ENCODE results near the gene EFS. TPM values are rescaled to one million over a fixed set of nuclear protein-coding genes. Genes with fewer than 3 reads are reported as not detected.

The EFS gene
- total RNA-seq, 3 donors from 2014 or later: 15.7 to 24.6 (median 18.0) TPM

DNA sequence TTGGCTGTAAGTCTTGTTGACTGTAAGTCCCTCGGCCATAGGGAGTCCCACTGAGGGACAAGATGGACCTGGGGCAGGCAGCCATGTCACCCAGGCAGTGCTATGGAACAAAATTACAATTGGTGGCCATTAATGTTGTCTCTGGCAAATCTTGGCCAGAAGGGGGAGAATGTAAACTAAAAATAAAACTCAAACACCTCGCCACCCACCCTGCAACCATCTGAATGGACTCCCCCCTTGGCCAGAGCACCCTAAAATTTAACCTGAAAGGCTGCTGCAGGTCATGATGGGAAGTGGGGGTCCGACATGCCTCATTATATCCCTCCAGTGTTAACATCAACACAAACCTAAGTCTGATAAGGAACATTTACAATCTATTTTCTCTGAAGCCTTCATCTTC, 20.5 kb downstream of the EFS start:
- H3K9me3 ChIP-seq: no peaks in the 10 kb centered on the region
- no peaks in the 10 kb centered on the region for H3K4me1 ChIP-seq
- TF ChIP-seq, protein P1, sequence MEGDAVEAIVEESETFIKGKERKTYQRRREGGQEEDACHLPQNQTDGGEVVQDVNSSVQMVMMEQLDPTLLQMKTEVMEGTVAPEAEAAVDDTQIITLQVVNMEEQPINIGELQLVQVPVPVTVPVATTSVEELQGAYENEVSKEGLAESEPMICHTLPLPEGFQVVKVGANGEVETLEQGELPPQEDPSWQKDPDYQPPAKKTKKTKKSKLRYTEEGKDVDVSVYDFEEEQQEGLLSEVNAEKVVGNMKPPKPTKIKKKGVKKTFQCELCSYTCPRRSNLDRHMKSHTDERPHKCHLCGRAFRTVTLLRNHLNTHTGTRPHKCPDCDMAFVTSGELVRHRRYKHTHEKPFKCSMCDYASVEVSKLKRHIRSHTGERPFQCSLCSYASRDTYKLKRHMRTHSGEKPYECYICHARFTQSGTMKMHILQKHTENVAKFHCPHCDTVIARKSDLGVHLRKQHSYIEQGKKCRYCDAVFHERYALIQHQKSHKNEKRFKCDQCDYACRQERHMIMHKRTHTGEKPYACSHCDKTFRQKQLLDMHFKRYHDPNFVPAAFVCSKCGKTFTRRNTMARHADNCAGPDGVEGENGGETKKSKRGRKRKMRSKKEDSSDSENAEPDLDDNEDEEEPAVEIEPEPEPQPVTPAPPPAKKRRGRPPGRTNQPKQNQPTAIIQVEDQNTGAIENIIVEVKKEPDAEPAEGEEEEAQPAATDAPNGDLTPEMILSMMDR (IDR thresholded peaks at IDR 0.05): no peak
- TF ChIP-seq POLR2A (IDR thresholded peaks at IDR 0.05) (no peak), POLR2AphosphoS5 (IDR thresholded peaks at IDR 0.05) (no peak)
- H3K36me3 ChIP-seq: no peaks in the 10 kb centered on the region
- intact Hi-C loops (cut with DNase I; ENCODE audit: low total_unique reads): no loop called here
- no peak overlapping the region for H3K27ac ChIP-seq
- no peak overlapping the region for H3K4me3 ChIP-seq
- DNase-seq (ENCODE audit: low spot score in 2 of 2): no peak
- H3K27me3 ChIP-seq: no peaks in the 10 kb centered on the region

DNA sequence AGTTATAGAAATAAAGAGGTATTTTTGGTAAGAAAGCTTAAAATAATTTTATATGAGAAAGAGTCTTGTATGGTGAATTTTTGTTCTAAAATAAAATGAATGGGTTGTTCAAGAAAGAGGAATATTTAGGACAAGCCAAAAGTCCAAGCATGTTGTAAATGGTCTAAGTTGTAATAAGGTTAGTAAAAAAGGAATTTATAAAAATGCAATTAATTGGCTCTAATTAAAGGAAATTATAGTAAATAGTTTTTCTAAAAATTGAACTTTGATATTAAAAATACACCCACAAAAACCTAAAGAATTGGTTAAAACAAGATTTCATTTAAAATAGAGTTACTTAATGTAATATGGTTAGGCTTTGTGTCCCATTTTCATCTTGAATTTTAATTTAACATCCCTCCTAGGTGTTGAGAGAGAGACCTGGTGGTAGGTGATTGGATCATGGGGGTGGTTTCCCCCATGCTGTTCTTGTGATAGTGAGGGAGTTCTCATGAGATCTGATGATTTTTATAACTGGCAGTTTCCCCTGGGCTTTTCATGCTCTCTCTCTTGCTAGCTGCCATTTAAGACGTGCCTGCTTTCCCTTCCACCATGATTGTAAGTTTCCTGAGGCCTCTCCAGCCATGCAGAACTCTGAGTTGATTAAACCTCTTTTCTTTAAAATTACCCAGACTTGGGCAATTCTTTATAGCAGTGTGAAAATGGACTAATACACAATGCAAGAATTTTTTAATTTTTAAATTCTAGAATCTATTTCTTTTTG, 25.3 kb downstream of the EFS start:
- DNase-seq (ENCODE audit: low spot score in 2 of 2): no peak
- intact Hi-C loops (cut with DNase I; ENCODE audit: low total_unique reads): loop anchor here (2.0 kb wide), 1 partner anchor 77 kb away; no protein-coding TSS in a partner anchor
- H3K4me1 ChIP-seq: no peaks in the 10 kb centered on the region
- H3K4me3 ChIP-seq: no peak overlapping the region
- no peak for TF ChIP-seq POLR2AphosphoS5 (IDR thresholded peaks at IDR 0.05)
- TF ChIP-seq, protein P1 (IDR thresholded peaks at IDR 0.05): no peak
- TF ChIP-seq POLR2A (IDR thresholded peaks at IDR 0.05): no peak
- no peak overlapping the region for H3K27ac ChIP-seq
- no peaks in the 10 kb centered on the region for H3K27me3 ChIP-seq
- no peaks in the 10 kb centered on the region for H3K36me3 ChIP-seq
- no peaks in the 10 kb centered on the region for H3K9me3 ChIP-seq

DNA sequence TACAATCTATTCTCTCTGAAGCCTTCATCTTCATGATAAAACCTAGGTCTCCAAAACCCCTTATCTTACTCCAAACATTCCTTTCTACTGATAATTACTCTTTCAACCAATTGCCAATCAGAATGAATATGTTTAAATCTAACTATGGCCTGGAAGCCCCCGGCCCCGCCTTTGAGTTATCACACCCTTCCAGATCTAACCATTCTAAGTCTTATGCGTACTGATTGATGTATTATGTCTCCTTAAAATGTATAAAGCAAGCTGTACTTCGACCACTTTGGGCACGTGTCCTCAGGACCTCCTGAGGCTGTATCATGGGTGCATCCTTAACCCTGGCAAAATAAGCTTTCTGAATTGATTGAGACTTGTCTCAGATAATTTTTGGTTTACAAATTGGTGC, 29.3 kb downstream of the EFS start:
- no peak overlapping the region for H3K27ac ChIP-seq
- H3K4me3 ChIP-seq: no peak overlapping the region
- DNase-seq (ENCODE audit: low spot score in 2 of 2): no peak
- no peaks in the 10 kb centered on the region for H3K36me3 ChIP-seq
- TF ChIP-seq POLR2A (IDR thresholded peaks at IDR 0.05) (no peak), POLR2AphosphoS5 (IDR thresholded peaks at IDR 0.05) (no peak)
- TF ChIP-seq, protein P1 (IDR thresholded peaks at IDR 0.05): no peak
- H3K4me1 ChIP-seq: no peaks in the 10 kb centered on the region
- H3K27me3 ChIP-seq: no peaks in the 10 kb centered on the region
- H3K9me3 ChIP-seq: no peaks in the 10 kb centered on the region
- intact Hi-C loops (cut with DNase I; ENCODE audit: low total_unique reads): no loop called here

DNA sequence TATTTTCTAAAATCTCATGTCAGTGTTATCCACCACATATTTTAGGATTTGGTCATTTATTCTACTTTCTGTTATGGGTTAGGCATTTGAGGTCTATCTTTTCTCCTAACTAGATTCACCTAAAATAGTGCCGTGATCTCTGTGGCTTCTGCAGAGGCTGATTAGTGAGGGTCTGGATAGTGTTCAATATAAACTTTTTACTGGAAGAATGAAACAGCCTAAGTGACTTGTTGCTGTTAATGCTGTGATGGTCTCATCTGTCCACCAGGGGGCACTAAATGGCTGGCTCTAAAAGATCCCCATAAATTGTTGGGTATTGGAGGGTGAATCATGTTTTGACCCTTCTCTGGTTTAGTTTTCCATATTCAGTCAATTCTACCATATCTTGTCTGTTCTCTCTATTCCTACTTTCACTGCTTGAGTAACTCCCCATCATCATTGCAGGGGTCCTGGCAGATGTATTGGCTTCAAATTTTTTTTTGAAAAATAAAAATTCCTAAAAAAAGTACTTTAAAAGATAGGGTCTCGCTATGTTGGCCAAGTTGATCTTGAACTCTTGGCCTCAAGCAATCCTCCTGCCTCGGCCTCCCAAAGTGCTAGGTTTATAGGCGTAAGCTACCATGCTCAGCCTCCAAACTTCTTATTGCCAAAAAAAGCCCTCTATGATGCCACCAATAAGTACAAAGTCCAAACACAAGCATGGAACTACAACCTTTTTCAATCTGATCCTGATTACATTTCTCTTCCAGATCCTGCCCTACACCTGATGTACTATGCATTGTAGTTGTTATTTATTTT, 36.8 kb downstream of the EFS start:
- H3K4me3 ChIP-seq: no peak overlapping the region
- TF ChIP-seq, protein P1 (IDR thresholded peaks at IDR 0.05): peak; percentile 83 to 93 (median 87)
- no peak for TF ChIP-seq POLR2A (IDR thresholded peaks at IDR 0.05)
- TF ChIP-seq POLR2AphosphoS5 (IDR thresholded peaks at IDR 0.05): no peak
- H3K4me1 ChIP-seq: no peaks in the 10 kb centered on the region
- no peaks in the 10 kb centered on the region for H3K27me3 ChIP-seq
- H3K9me3 ChIP-seq: no peaks in the 10 kb centered on the region
- intact Hi-C loops (cut with DNase I; ENCODE audit: low total_unique reads): loop anchor here (5.0 to 10.0 kb wide), 2 partner anchors 49 to 147 kb away; partner anchors contain the start of gene CMTM5
- peak; percentile 61 to 71 for DNase-seq (ENCODE audit: low spot score in 2 of 2)
- no peaks in the 10 kb centered on the region for H3K36me3 ChIP-seq
- H3K27ac ChIP-seq: no peak overlapping the region

Measured in breast epithelium (tissue), 4 donors.